Fibroblast of pulmonary artery (primary cell): ENCODE results near the gene ASGR1.
"Not testable (repeated sequence)": the region's sequence is repeated elsewhere in the genome, so short reads cannot be mapped to it uniquely, and the experiment has no call there.

Experiments
- DNase-seq: peaks from one replicate; pipeline ENCODE4 v3.0.0-alpha.2; 2010; ENCODE audit warnings: low read depth
- H3K4me3 ChIP-seq: replicated peaks from 2 replicates; pipeline ENCODE4 v1.5.1; 2011; ENCODE audit warnings: low read depth, mild to moderate bottlenecking, control low read depth, low read length, moderate library complexity
- CTCF ChIP-seq: IDR thresholded peaks from 2 replicates; pipeline ENCODE4 v1.5.1; 2011; ENCODE audit warnings: mild to moderate bottlenecking, control low read depth, low read length, inconsistent platforms; ENCODE audit errors: missing control alignments

Gene ASGR1

GRCh38 chr17:7167832-7168231 lies 11.3 kb downstream of the ASGR1 start:
- H3K4me3 ChIP-seq: no peak overlapping the region
- TF ChIP-seq CTCF: no peak
- peak; percentile 82 for DNase-seq

GRCh38 chr17:7166873-7167272 lies 12.3 kb downstream of the ASGR1 start:
- TF ChIP-seq CTCF: no peak
- no peak overlapping the region for H3K4me3 ChIP-seq
- DNase-seq: no peak

GRCh38 chr17:7159571-7159970 lies 19.6 kb downstream of the ASGR1 start:
- H3K4me3 ChIP-seq, DNase-seq: not testable (repeated sequence)

- H3K4me3 ChIP-seq, DNase-seq: not testable (repeated sequence)
These were observed 20.7 kb downstream of the ASGR1 start for GRCh38 chr17:7158424-7158823.

- TF ChIP-seq CTCF: no peak
- no peak overlapping the region for H3K4me3 ChIP-seq
- no peak for DNase-seq
These were observed 22.7 kb downstream of the ASGR1 start for GRCh38 chr17:7156342-7156940.

- no peak for TF ChIP-seq CTCF
- no peak overlapping the region for H3K4me3 ChIP-seq
- DNase-seq: no peak
These were observed 31.4 kb downstream of the ASGR1 start for GRCh38 chr17:7147772-7148171.

GRCh38 chr17:7146115-7146514 lies 33.1 kb downstream of the ASGR1 start:
- DNase-seq: no peak
- TF ChIP-seq CTCF: no peak
- no peak overlapping the region for H3K4me3 ChIP-seq

- no peak for DNase-seq
- no peak for TF ChIP-seq CTCF
- no peak overlapping the region for H3K4me3 ChIP-seq
These were observed 35.0 kb downstream of the ASGR1 start for GRCh38 chr17:7144213-7144612.
